Lower leg skin (tissue), 3 donors: ENCODE measurements around the gene UPF3A.

Experiments
- CTCF ChIP-seq, 3 donors: fragments of 450-650 bp; IDR thresholded peaks; one replicate each; pipeline ENCODE4 v1.5.1; 2016; ENCODE audit warnings: antibody characterized with exemption in 3 of 3, mild to moderate bottlenecking in 3 of 3, moderate library complexity in 2 of 3
- POLR2A ChIP-seq, 2 donors: fragments of 450-650 bp; IDR thresholded peaks; one replicate each; pipeline ENCODE4 v1.6.1; 2016 to 2017; ENCODE audit warnings: antibody characterized with exemption in 2 of 2, mild to moderate bottlenecking in 1 of 2, moderate library complexity in 1 of 2

- TF ChIP-seq POLR2A (IDR thresholded peaks at IDR 0.05) (no peak), CTCF (IDR thresholded peaks at IDR 0.05) (no peak)
Observed at GRCh38 chr13:114269281-114269770, 12.1 kb upstream of the UPF3A start.
